K562 (cell line): ENCODE measurements around the gene LGALS7. TPM values are rescaled to one million over a fixed set of nuclear protein-coding genes. Genes with fewer than 3 reads are reported as not detected.
"Not testable (repeated sequence)": the region's sequence is repeated elsewhere in the genome, so short reads cannot be mapped to it uniquely, and the experiment has no call there.

Experiments used
- ATAC-seq: fragments of 200-7000 bp; cut with Tn5 transposase; 3 replicates; pipeline ENCODE4 v1.9.1; 2020; ENCODE audit warnings: moderate library complexity
- BruUV-seq: library from RNA; stranded (reverse); fragments of 400-500 nt; replicated peaks from 2 replicates; lab custom pipeline; 2021; lab: Mats Ljungman, UMichigan
- CTCF ChIA-PET: fragments of 300-600 bp; formaldehyde crosslinking; extraction: SDS; loops from one replicate; lab custom pipeline; 2021; ENCODE audit warnings: low intra/inter-chr PET ratio; lab: Yijun Ruan, JAX
- POLR2A ChIA-PET: fragments of 300-600, 350-650 bp; sonication (Branson Sonifier 250); formaldehyde crosslinking; extraction: SDS; loops from one replicate; lab custom pipeline; 2021; ENCODE audit warnings: antibody characterized with exemption, inconsistent platforms; lab: Yijun Ruan, JAX
- DNase-seq, 4 experiments: peaks; one replicate each; pipeline versions ENCODE4 v3.0.0 to v3.0.0-alpha.2; 2011 to 2018; ENCODE audit warnings: low spot score in 3 of 4, mixed read lengths in 3 of 4; ENCODE audit errors: extremely low read depth in 1 of 4
- FAIRE-seq: peaks from 2 replicates; lab custom pipeline; 2011; peaks lifted over from hg19 to GRCh38; lab: Jason Lieb, UNC
- H2AFZ ChIP-seq: 2 replicates; pipeline ENCODE4 v1.6.0; 2011; ENCODE audit warnings: low read depth, low read length, control low read depth, inconsistent platforms
- H3K27ac ChIP-seq: fragments of 200-600 bp; 3 replicates; pipeline ENCODE4 v1.8.0; 2011; ENCODE audit warnings: low read depth, mild to moderate bottlenecking, control low read depth, inconsistent platforms, low read length, moderate library complexity, mixed read lengths; ENCODE audit errors: extremely low read depth
- H3K27me3 ChIP-seq, 2 experiments: fragments of 300-600 bp in 1 of 2; 2 replicates in 1 of 2; 3 replicates in 1 of 2; pipeline versions ENCODE4 v1.6.0 to v1.8.0; 2011; ENCODE audit warnings: inconsistent platforms in 2 of 2, low read length in 2 of 2, mild to moderate bottlenecking in 1 of 2, mixed read lengths in 1 of 2, moderate library complexity in 1 of 2; ENCODE audit not compliant: control insufficient read depth in 2 of 2, insufficient read depth in 2 of 2
- H3K36me3 ChIP-seq: fragments of 300-600 bp; 3 replicates; pipeline ENCODE4 v1.8.0; 2011; ENCODE audit warnings: mild to moderate bottlenecking, low read length, inconsistent platforms; ENCODE audit not compliant: control insufficient read depth, insufficient read depth
- H3K4me1 ChIP-seq, 2 experiments: fragments of 200-600 bp in 1 of 2; replicated peaks in 1 of 2; 2 replicates in 1 of 2; 3 replicates in 1 of 2; pipeline versions ENCODE4 v1.5.1 to v1.8.0; 2011; ENCODE audit warnings: inconsistent platforms in 2 of 2, low read length in 2 of 2, mild to moderate bottlenecking in 1 of 2, mixed read lengths in 1 of 2, moderate library complexity in 1 of 2; ENCODE audit not compliant: control insufficient read depth in 2 of 2, insufficient read depth in 2 of 2
- H3K4me2 ChIP-seq: 2 replicates; pipeline ENCODE4 v1.6.1; 2011; ENCODE audit warnings: low read length, control low read depth, inconsistent platforms, mixed read lengths; ENCODE audit not compliant: insufficient read depth
- H3K4me3 ChIP-seq: fragments of 200-600 bp; sonication (generic), shearing (Covaris generic); 2 replicates; pipeline ENCODE4 v1.5.1; 2016; ENCODE audit warnings: control low read depth, inconsistent platforms
- H3K79me2 ChIP-seq: fragments of 200-600 bp; 3 replicates; pipeline ENCODE4 v1.8.0; 2011; ENCODE audit warnings: low read length, inconsistent platforms; ENCODE audit not compliant: control insufficient read depth, insufficient read depth
- H3K9ac ChIP-seq, 2 experiments: 2 replicates each; pipeline versions ENCODE4 v1.6.0 to v1.6.1; 2011; ENCODE audit warnings: low read depth in 2 of 2, low read length in 2 of 2, control low read depth in 1 of 2, inconsistent platforms in 1 of 2, mild to moderate bottlenecking in 1 of 2, mixed read lengths in 1 of 2; ENCODE audit not compliant: insufficient read depth in 1 of 2
- H3K9me1 ChIP-seq: one replicate; pipeline ENCODE4 v1.6.0; 2011; ENCODE audit warnings: inconsistent platforms, mild to moderate bottlenecking, low read length, moderate library complexity; ENCODE audit not compliant: control insufficient read depth, insufficient read depth
- H3K9me3 ChIP-seq: replicated peaks from 2 replicates; pipeline ENCODE4 v1.5.1; 2011; ENCODE audit warnings: low read depth, low read length, inconsistent platforms; ENCODE audit not compliant: control insufficient read depth, insufficient read depth
- H4K20me1 ChIP-seq: replicated peaks from 2 replicates; pipeline ENCODE4 v1.6.1; 2011; ENCODE audit warnings: low read length, inconsistent platforms, mixed read lengths; ENCODE audit not compliant: control insufficient read depth, insufficient read depth
- ARID1B ChIP-seq: fragments of 450-650 bp; IDR thresholded peaks from 2 replicates; pipeline ENCODE4 v1.6.1; 2016; ENCODE audit warnings: antibody characterized with exemption, mild to moderate bottlenecking, inconsistent platforms
- HMBOX1 ChIP-seq: sonication (generic); IDR thresholded peaks from 2 replicates; pipeline ENCODE4 v1.6.1; 2016
- MEIS2 ChIP-seq: fragments of 450-650 bp; IDR thresholded peaks from 2 replicates; pipeline ENCODE4 v1.6.1; 2014; ENCODE audit warnings: mild to moderate bottlenecking; ENCODE audit not compliant: partially characterized antibody
- PKNOX1 ChIP-seq: fragments of 450-650 bp; IDR thresholded peaks from 2 replicates; pipeline ENCODE4 v1.6.1; 2016
- SMARCA4 ChIP-seq: fragments of 450-650 bp; IDR thresholded peaks from 2 replicates; pipeline ENCODE4 v1.6.1; 2016
- WGBS: fragments of 100-300 bp; shearing (Covaris generic); methylation state at CpG from one replicate; pipeline ENCODE4 v1.1.6; 2016; ENCODE audit warnings: low coverage, mixed read lengths; ENCODE audit not compliant: insufficient coverage; ENCODE audit errors: missing lambda C conversion rate; 5-methylcytosine and 5-hydroxymethylcytosine counted together
- in situ Hi-C: fragments of 300-500 bp; cut with MboI; formaldehyde crosslinking; loops from 4 replicates; pipeline ENCODE4 v1.15.0; 2018; ENCODE audit warnings: inconsistent platforms, mixed read lengths
- intact Hi-C: fragments of 100-400 bp; cut with micrococcal nuclease; formaldehyde crosslinking; loops from 2 replicates; pipeline ENCODE4 v1.14.2; 2022
- polyA plus RNA-seq, 8 experiments: library from polyadenylated mRNA; depleted of rRNA in 4 of 8; stranded (reverse) in 5 of 8; unstranded in 3 of 8; fragments of >200 nt; fragmentation: Nextera tagmentation in 2 of 8; fragmentation: Illumina TruSeq in 1 of 8; extraction: Ambion mirVana in 2 of 8; extraction: Trizol in 1 of 8; gene quantifications; 2 replicates each; pipeline versions ENCODE4 v1.2.1 to v1.2.3, GENCODE V29; 2011 to 2014; ENCODE audit warnings: inconsistent platforms in 1 of 8, missing spikeins in 1 of 8
- total RNA-seq, 7 experiments: library from RNA; depleted of rRNA in 6 of 7; stranded (reverse); fragments of >200 nt in 6 of 7; fragmentation: Illumina TruSeq in 2 of 7; extraction: Trizol in 2 of 7; gene quantifications; 2 replicates each; pipeline versions ENCODE4 v1.2.1 to v1.2.3, GENCODE V29; 2011 to 2021; ENCODE audit warnings: low replicate concordance in 1 of 7
- TF ChIP-seq, protein P1 (sequence below): fragments of 450-650 bp; IDR thresholded peaks from 2 replicates; pipeline ENCODE4 v1.6.1; 2017; ENCODE audit warnings: antibody characterized with exemption, mild to moderate bottlenecking

The LGALS7 gene
- total and polyA plus RNA-seq, 9 of the 15 experiments (the other 6 are each of a cell fraction or from before 2014, with no cell fraction given) = not detected

GRCh38 chr19:38753783-38754182 is 19.5 kb downstream of the LGALS7 start:
- H4K20me1 ChIP-seq, H3K9me1 ChIP-seq, DNase-seq, H3K27ac ChIP-seq, H3K27me3 ChIP-seq, H3K4me3 ChIP-seq, intact Hi-C loops: not testable (repeated sequence)
- peaks cover 0 to 14% of the 10 kb centered on the region in 2 experiments; a peak in 3 of 5 replicates for H3K4me1 ChIP-seq
- WGBS = 9% methylated on average over 3 of the region's 3 CpGs
- TF ChIP-seq PKNOX1 (peak; percentile 71), SMARCA4 (0 out of 2 replicates have a peak, but pooled peaks have one; percentile 9), ARID1B (peak; percentile 44; the same call in 1 of the 2 replicates), MEIS2 (peak; percentile 66), HMBOX1 (peak; percentile 39; the same call in 1 of the 2 replicates)
- TF ChIP-seq, protein P1, sequence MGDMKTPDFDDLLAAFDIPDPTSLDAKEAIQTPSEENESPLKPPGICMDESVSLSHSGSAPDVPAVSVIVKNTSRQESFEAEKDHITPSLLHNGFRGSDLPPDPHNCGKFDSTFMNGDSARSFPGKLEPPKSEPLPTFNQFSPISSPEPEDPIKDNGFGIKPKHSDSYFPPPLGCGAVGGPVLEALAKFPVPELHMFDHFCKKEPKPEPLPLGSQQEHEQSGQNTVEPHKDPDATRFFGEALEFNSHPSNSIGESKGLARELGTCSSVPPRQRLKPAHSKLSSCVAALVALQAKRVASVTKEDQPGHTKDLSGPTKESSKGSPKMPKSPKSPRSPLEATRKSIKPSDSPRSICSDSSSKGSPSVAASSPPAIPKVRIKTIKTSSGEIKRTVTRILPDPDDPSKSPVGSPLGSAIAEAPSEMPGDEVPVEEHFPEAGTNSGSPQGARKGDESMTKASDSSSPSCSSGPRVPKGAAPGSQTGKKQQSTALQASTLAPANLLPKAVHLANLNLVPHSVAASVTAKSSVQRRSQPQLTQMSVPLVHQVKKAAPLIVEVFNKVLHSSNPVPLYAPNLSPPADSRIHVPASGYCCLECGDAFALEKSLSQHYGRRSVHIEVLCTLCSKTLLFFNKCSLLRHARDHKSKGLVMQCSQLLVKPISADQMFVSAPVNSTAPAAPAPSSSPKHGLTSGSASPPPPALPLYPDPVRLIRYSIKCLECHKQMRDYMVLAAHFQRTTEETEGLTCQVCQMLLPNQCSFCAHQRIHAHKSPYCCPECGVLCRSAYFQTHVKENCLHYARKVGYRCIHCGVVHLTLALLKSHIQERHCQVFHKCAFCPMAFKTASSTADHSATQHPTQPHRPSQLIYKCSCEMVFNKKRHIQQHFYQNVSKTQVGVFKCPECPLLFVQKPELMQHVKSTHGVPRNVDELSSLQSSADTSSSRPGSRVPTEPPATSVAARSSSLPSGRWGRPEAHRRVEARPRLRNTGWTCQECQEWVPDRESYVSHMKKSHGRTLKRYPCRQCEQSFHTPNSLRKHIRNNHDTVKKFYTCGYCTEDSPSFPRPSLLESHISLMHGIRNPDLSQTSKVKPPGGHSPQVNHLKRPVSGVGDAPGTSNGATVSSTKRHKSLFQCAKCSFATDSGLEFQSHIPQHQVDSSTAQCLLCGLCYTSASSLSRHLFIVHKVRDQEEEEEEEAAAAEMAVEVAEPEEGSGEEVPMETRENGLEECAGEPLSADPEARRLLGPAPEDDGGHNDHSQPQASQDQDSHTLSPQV = peak; percentile 41; the same call in 1 of the 2 replicates
- TF ChIP-seq, all 486 proteins: peak for 6; not testable (repeated sequence) for 480
- CTCF ChIA-PET, H3K4me2 ChIP-seq, H3K36me3 ChIP-seq, FAIRE-seq, in situ Hi-C loops, H3K79me2 ChIP-seq, POLR2A ChIA-PET, H3K9ac ChIP-seq, ATAC-seq, H3K9me3 ChIP-seq, BruUV-seq: not testable (repeated sequence)
- H2AFZ ChIP-seq = peak overlapping the region; percentile 66
